HCT116 (cell line): ENCODE data around the gene HEATR5A.

Source experiments
- CEBPB ChIP-seq: IDR thresholded peaks from 2 replicates; pipeline ENCODE4 v1.6.1; 2012; ENCODE audit warnings: low read depth
- CTCF ChIP-seq, 3 experiments: fragments of 200-600 bp in 1 of 3; sonication (generic) in 1 of 3; IDR thresholded peaks in 2 of 3; conservative IDR thresholded peaks in 1 of 3; 2 replicates each; pipeline ENCODE4 v1.5.1; 2012 to 2017; ENCODE audit warnings: low read depth in 2 of 3, low read length in 2 of 3, antibody characterized with exemption in 1 of 3, borderline replicate concordance in 1 of 3, control low read depth in 1 of 3, mild to moderate bottlenecking in 1 of 3, mixed read lengths in 1 of 3, mixed run types in 1 of 3, moderate library complexity in 1 of 3; ENCODE audit not compliant: insufficient read depth in 1 of 3
- EGR1 ChIP-seq: IDR thresholded peaks from 2 replicates; pipeline ENCODE4 v1.6.1; 2012; ENCODE audit warnings: low read depth
- ELF1 ChIP-seq: IDR thresholded peaks from 2 replicates; pipeline ENCODE4 v1.6.1; 2012; ENCODE audit warnings: low read depth, borderline replicate concordance
- MAX ChIP-seq: IDR thresholded peaks from 2 replicates; pipeline ENCODE4 v1.6.1; 2012
- POLR2A ChIP-seq: IDR thresholded peaks from 2 replicates; pipeline ENCODE4 v1.7.0; 2011; ENCODE audit warnings: borderline replicate concordance; ENCODE audit not compliant: insufficient read depth, insufficient read length; ENCODE audit errors: extremely low read depth
- POLR2AphosphoS5 ChIP-seq: IDR thresholded peaks from 2 replicates; pipeline ENCODE4 v1.6.1; 2011; ENCODE audit warnings: mild to moderate bottlenecking, low read depth, low read length, moderate library complexity
- RAD21 ChIP-seq: IDR thresholded peaks from 2 replicates; pipeline ENCODE4 v1.6.1; 2012; ENCODE audit warnings: low read depth, mild to moderate bottlenecking
- SIN3A ChIP-seq: IDR thresholded peaks from 2 replicates; pipeline ENCODE4 v1.6.1; 2012; ENCODE audit warnings: low read depth
- SP1 ChIP-seq: IDR thresholded peaks from 2 replicates; pipeline ENCODE4 v1.6.1; 2012; ENCODE audit warnings: low read depth
- TCF7L2 ChIP-seq: IDR thresholded peaks from 2 replicates; pipeline ENCODE4 v1.7.0; 2011; ENCODE audit warnings: borderline replicate concordance, inconsistent platforms; ENCODE audit not compliant: insufficient read depth, insufficient read length; ENCODE audit errors: extremely low read depth
- YY1 ChIP-seq: IDR thresholded peaks from 2 replicates; pipeline ENCODE4 v1.6.1; 2011; ENCODE audit warnings: low read length, low read depth, moderate library complexity, mild to moderate bottlenecking; ENCODE audit not compliant: insufficient replicate concordance; ENCODE audit errors: extremely low read depth
- ZFX ChIP-seq: fragments of 450-650 bp; IDR thresholded peaks from 2 replicates; pipeline ENCODE4 v1.6.1; 2017
- ZNF274 ChIP-seq: fragments of 200-500 bp; sonication (Bioruptor generic); IDR thresholded peaks from 2 replicates; pipeline ENCODE4 v1.6.1; 2014; ENCODE audit warnings: mild to moderate bottlenecking, low read depth, low read length, inconsistent platforms

- TF ChIP-seq ELF1 (no peak), POLR2A (no peak), YY1 (no peak), EGR1 (no peak), SIN3A (no peak), CEBPB (no peak), CTCF (IDR thresholded peaks at IDR 0.05 in 2 of 3, conservative IDR thresholded peaks at IDR 0.05 in 1 of 3; ENCODE audit: borderline replicate concordance in 1 of 3, insufficient read depth in 1 of 3, low read depth in 2 of 3, low read length in 2 of 3) (no peak), TCF7L2 (no peak), ZFX (no peak), MAX (no peak), SP1 (no peak), POLR2AphosphoS5 (no peak), RAD21 (no peak), ZNF274 (no peak)
Measured at GRCh38 chr14:31244626-31245025, 175.7 kb downstream of the HEATR5A start.
